Astrocyte (in vitro differentiated cells and primary cell): ENCODE measurements around the gene TMPRSS13. TPM values are rescaled to one million over a fixed set of nuclear protein-coding genes. Genes with fewer than 3 reads are reported as not detected.
A peak's percentile ranks its signal among the peaks of the same experiment; 100 is the strongest.

Experiments
- DNase-seq: peaks from one replicate; pipeline ENCODE4 v3.0.0-alpha.2; 2010; ENCODE audit warnings: low read depth
- FAIRE-seq: peaks from 2 replicates; lab custom pipeline; 2011; peaks lifted over from hg19 to GRCh38; lab: Jason Lieb, UNC
- H2AFZ ChIP-seq: 2 replicates; pipeline ENCODE4 v1.6.0; 2012; ENCODE audit warnings: low read depth, low read length, inconsistent platforms
- H3K27ac ChIP-seq: 2 replicates; pipeline ENCODE4 v1.5.1; 2011; ENCODE audit warnings: low read depth, low read length, inconsistent platforms
- H3K27me3 ChIP-seq: 2 replicates; pipeline ENCODE4 v1.6.0; 2011; ENCODE audit warnings: low read length, inconsistent platforms; ENCODE audit not compliant: insufficient read depth
- H3K36me3 ChIP-seq: 2 replicates; pipeline ENCODE4 v1.5.1; 2011; ENCODE audit warnings: low read length, inconsistent platforms; ENCODE audit not compliant: insufficient read depth
- H3K4me1 ChIP-seq: 2 replicates; pipeline ENCODE4 v1.5.1; 2011; ENCODE audit warnings: low read length, inconsistent platforms; ENCODE audit not compliant: insufficient read depth
- H3K4me2 ChIP-seq: 2 replicates; pipeline ENCODE4 v1.6.0; 2012; ENCODE audit warnings: low read length, inconsistent platforms
- H3K4me3 ChIP-seq: 2 replicates; pipeline ENCODE4 v1.5.1; 2011; ENCODE audit warnings: low read depth, mild to moderate bottlenecking, low read length, inconsistent platforms; ENCODE audit not compliant: insufficient read depth
- H3K79me2 ChIP-seq: 2 replicates; pipeline ENCODE4 v1.6.0; 2012; ENCODE audit warnings: mild to moderate bottlenecking, low read length, inconsistent platforms; ENCODE audit not compliant: insufficient read depth
- H3K9ac ChIP-seq: 2 replicates; pipeline ENCODE4 v1.6.0; 2012; ENCODE audit warnings: mild to moderate bottlenecking, low read length, inconsistent platforms
- H3K9me3 ChIP-seq: 2 replicates; pipeline ENCODE4 v1.5.1; 2012; ENCODE audit warnings: low read depth, mild to moderate bottlenecking, low read length, inconsistent platforms; ENCODE audit not compliant: insufficient read depth
- H4K20me1 ChIP-seq: 2 replicates; pipeline ENCODE4 v1.6.0; 2012; ENCODE audit warnings: low read length, inconsistent platforms; ENCODE audit not compliant: insufficient read depth
- H3K27ac Mint-ChIP-seq: one replicate; pipeline ENCODE4 v1.8.0; 2021; ENCODE audit warnings: mild to moderate bottlenecking, mixed read lengths; ENCODE audit not compliant: unreplicated experiment
- H3K27me3 Mint-ChIP-seq: one replicate; pipeline ENCODE4 v1.8.0; 2021; ENCODE audit warnings: low read depth, mixed read lengths; ENCODE audit not compliant: unreplicated experiment
- H3K36me3 Mint-ChIP-seq: one replicate; pipeline ENCODE4 v1.8.0; 2021; ENCODE audit warnings: low read depth, mixed read lengths; ENCODE audit not compliant: unreplicated experiment
- H3K4me1 Mint-ChIP-seq: one replicate; pipeline ENCODE4 v1.8.0; 2021; ENCODE audit warnings: low read depth, mixed read lengths; ENCODE audit not compliant: unreplicated experiment
- H3K4me3 Mint-ChIP-seq: one replicate; pipeline ENCODE4 v1.8.0; 2021; ENCODE audit warnings: mild to moderate bottlenecking, moderate library complexity, mixed read lengths; ENCODE audit not compliant: unreplicated experiment
- H3K9me3 Mint-ChIP-seq: one replicate; pipeline ENCODE4 v1.8.0; 2021; ENCODE audit warnings: mild to moderate bottlenecking, mixed read lengths; ENCODE audit not compliant: unreplicated experiment
- EZH2 ChIP-seq: IDR thresholded peaks from 2 replicates; pipeline ENCODE4 v1.6.1; 2012; ENCODE audit warnings: mild to moderate bottlenecking, low read length, inconsistent platforms; ENCODE audit not compliant: insufficient read depth
- total RNA-seq: library from RNA; stranded (reverse); gene quantifications from 2 replicates; pipeline ENCODE4 v1.2.1, GENCODE V29; 2021
- TF ChIP-seq, protein P1 (sequence below): IDR thresholded peaks from 2 replicates; pipeline ENCODE4 v1.5.1; 2011; ENCODE audit warnings: low read depth, mild to moderate bottlenecking, inconsistent platforms, low read length, moderate library complexity; ENCODE audit not compliant: insufficient read depth

Gene TMPRSS13
- total RNA-seq, 1 donor from 2014 or later, result 0.66 TPM

DNA sequence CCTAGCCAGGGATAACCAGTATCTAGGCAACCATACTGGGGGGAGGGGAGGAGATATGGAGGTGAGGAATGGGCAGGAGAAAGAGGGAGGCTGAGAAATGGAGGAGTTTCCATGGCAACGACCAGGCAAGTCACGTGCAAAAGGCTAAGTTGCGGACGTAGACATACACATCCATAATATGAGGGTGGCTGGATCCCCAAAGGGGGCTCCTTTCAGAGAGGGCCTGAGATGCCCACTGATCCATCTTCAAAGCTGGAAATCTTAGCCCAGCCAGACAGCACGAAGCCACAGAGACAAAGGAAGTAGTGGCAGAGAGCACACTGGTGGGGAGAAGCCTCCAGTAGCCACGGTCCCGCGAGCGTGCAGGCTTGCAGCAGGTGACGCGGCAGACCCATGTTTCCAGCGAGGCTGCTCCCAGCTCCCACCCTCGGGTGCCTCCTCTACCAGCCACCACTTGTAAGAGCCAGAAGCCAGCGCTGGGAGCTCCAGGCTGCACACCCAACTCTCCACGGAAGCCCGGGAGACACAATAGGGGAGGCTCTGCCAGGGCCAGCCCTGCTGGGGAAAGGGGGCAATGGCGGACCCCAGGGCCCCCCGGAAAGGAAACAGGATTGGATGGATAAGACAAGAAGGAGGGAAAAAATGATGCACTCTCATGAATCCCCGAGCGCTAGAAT is 53.7 kb downstream of the TMPRSS13 start:
- H3K4me3 Mint-ChIP-seq, result peak overlapping the region; percentile 92
- H3K27ac Mint-ChIP-seq, result peak overlapping the region; percentile 10
- no peaks in the 10 kb centered on the region for H3K79me2 ChIP-seq
- FAIRE-seq, result no peak
- H3K4me1 Mint-ChIP-seq, result peaks cover 7% of the 10 kb centered on the region
- H3K27me3 Mint-ChIP-seq, result peaks cover 70% of the 10 kb centered on the region
- no peak overlapping the region for H3K27ac ChIP-seq
- TF ChIP-seq, protein P1, sequence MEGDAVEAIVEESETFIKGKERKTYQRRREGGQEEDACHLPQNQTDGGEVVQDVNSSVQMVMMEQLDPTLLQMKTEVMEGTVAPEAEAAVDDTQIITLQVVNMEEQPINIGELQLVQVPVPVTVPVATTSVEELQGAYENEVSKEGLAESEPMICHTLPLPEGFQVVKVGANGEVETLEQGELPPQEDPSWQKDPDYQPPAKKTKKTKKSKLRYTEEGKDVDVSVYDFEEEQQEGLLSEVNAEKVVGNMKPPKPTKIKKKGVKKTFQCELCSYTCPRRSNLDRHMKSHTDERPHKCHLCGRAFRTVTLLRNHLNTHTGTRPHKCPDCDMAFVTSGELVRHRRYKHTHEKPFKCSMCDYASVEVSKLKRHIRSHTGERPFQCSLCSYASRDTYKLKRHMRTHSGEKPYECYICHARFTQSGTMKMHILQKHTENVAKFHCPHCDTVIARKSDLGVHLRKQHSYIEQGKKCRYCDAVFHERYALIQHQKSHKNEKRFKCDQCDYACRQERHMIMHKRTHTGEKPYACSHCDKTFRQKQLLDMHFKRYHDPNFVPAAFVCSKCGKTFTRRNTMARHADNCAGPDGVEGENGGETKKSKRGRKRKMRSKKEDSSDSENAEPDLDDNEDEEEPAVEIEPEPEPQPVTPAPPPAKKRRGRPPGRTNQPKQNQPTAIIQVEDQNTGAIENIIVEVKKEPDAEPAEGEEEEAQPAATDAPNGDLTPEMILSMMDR, result no peak
- TF ChIP-seq EZH2, result no peak
- no peaks in the 10 kb centered on the region for H3K36me3 Mint-ChIP-seq
- H3K4me1 ChIP-seq, result peaks cover 5% of the 10 kb centered on the region
- peak overlapping the region; percentile 63 for H3K4me3 ChIP-seq
- H2AFZ ChIP-seq, result peak overlapping the region; percentile 51
- H3K4me2 ChIP-seq, result peak overlapping the region; percentile 89
- H3K36me3 ChIP-seq, result no peaks in the 10 kb centered on the region
- no peaks in the 10 kb centered on the region for H3K9me3 ChIP-seq
- peaks cover 4% of the 10 kb centered on the region for H4K20me1 ChIP-seq
- no peak for DNase-seq
- no peak overlapping the region for H3K9ac ChIP-seq
- H3K9me3 Mint-ChIP-seq, result peaks cover 6% of the 10 kb centered on the region
- H3K27me3 ChIP-seq, result peaks cover 56% of the 10 kb centered on the region

DNA sequence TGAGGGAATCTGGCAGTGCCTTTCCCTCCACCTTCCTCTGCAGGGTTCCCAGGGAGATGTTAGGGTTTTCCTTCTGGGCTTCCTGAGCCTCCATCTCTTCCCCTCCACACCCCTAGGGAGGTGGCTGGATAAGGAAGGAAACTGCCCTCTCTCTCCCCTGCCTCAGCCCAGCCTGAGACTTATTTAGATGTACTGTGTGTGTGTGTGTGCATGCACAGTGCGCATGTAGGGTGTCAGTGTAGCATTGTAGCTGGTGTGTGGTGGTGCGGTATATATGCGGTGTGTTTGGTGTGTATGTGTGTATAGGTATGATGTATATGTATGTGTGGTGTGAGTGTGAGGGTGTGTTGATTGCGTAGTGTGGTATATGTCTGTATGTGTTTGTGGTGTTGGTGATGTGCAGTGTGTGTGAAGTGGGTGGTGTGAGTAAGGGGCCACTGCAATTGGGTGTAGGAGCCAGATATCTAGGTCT is 54.3 kb downstream of the TMPRSS13 start:
- H3K27me3 Mint-ChIP-seq, result peaks cover 64% of the 10 kb centered on the region
- H3K4me1 Mint-ChIP-seq, result peaks cover 10% of the 10 kb centered on the region
- no peak overlapping the region for H3K4me3 ChIP-seq
- peaks cover 51% of the 10 kb centered on the region for H3K27me3 ChIP-seq
- peak overlapping the region; percentile 92 for H3K4me3 Mint-ChIP-seq
- DNase-seq, result no peak
- TF ChIP-seq, protein P1, result no peak
- no peak for TF ChIP-seq EZH2
- H3K4me2 ChIP-seq, result no peak overlapping the region
- H3K79me2 ChIP-seq, result no peaks in the 10 kb centered on the region
- H3K36me3 Mint-ChIP-seq, result no peaks in the 10 kb centered on the region
- peaks cover 4% of the 10 kb centered on the region for H4K20me1 ChIP-seq
- peaks cover 5% of the 10 kb centered on the region for H3K4me1 ChIP-seq
- H3K9me3 ChIP-seq, result no peaks in the 10 kb centered on the region
- no peak overlapping the region for H3K27ac ChIP-seq
- H3K36me3 ChIP-seq, result no peaks in the 10 kb centered on the region
- H3K9ac ChIP-seq, result no peak overlapping the region
- H2AFZ ChIP-seq, result peak overlapping the region; percentile 51
- no peak for FAIRE-seq
- H3K27ac Mint-ChIP-seq, result no peak overlapping the region
- H3K9me3 Mint-ChIP-seq, result peaks cover 6% of the 10 kb centered on the region

DNA sequence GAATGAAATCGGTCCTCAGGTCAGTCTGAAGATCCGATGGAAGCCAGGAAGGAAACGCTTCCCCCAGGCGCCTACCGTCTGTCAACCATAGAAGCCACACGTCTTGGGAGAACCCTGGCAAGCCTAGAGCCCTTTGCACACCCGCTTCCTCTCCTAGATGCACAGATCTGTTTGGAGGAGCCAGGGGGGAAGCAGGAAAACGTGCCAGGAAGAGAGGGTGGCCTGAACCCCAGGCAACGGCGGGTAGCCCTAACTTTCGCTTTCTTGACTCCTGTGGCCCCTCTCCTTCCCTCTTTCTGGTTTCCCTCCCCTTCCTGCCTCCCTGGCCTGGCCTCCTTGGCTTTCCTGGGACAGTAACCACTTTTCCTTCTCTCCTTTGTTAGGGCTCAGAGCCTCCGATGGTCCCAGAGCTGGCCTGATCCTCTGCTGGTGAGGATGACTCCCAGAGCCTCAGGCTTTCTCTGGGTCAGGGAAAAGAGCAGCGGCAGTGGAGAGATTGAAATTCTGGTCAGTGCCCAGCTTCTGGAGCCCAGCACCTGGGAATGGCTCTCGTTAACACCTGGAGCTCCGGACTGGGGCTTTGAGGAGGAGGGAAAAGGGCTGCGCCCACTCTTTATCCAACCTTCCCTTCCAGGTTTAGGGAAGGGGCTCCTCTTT is 54.8 kb downstream of the TMPRSS13 start:
- no peaks in the 10 kb centered on the region for H3K36me3 ChIP-seq
- Mint-ChIP-seq H3K36me3 (no peaks in the 10 kb centered on the region), H3K9me3 (peaks cover 6% of the 10 kb centered on the region), H3K4me3 (no peak overlapping the region), H3K27ac (no peak overlapping the region), H3K27me3 (peaks cover 60% of the 10 kb centered on the region), H3K4me1 (peaks cover 16% of the 10 kb centered on the region)
- H3K4me1 ChIP-seq, result peaks cover 5% of the 10 kb centered on the region
- peaks cover 45% of the 10 kb centered on the region for H3K27me3 ChIP-seq
- H3K9ac ChIP-seq, result no peak overlapping the region
- no peak for FAIRE-seq
- H4K20me1 ChIP-seq, result peaks cover 4% of the 10 kb centered on the region
- no peak overlapping the region for H2AFZ ChIP-seq
- H3K27ac ChIP-seq, result no peak overlapping the region
- no peak overlapping the region for H3K4me2 ChIP-seq
- H3K9me3 ChIP-seq, result no peaks in the 10 kb centered on the region
- no peaks in the 10 kb centered on the region for H3K79me2 ChIP-seq
- no peak overlapping the region for H3K4me3 ChIP-seq
- no peak for DNase-seq
- TF ChIP-seq, protein P1, result no peak
- peak; percentile 3 for TF ChIP-seq EZH2
